Keratinocyte (primary cell): ENCODE measurements around the gene TMEM74B. TPM values are rescaled to one million over a fixed set of nuclear protein-coding genes. Genes with fewer than 3 reads are reported as not detected.

Source experiments
- DNase-seq: peaks from one replicate; pipeline ENCODE4 v3.0.0-alpha.2; 2011; ENCODE audit warnings: low read depth, missing footprints, low spot score
- FAIRE-seq: peaks from 2 replicates; lab custom pipeline; 2011; peaks lifted over from hg19 to GRCh38; lab: Jason Lieb, UNC
- H2AFZ ChIP-seq: 2 replicates; pipeline ENCODE4 v1.6.0; 2012; ENCODE audit warnings: low read length, control low read depth, inconsistent platforms; ENCODE audit not compliant: control insufficient read depth
- H3K27ac ChIP-seq: 2 replicates; pipeline ENCODE4 v1.5.1; 2011; ENCODE audit warnings: low read length; ENCODE audit not compliant: control insufficient read depth, insufficient read depth
- H3K27me3 ChIP-seq: 3 replicates; pipeline ENCODE4 v1.6.0; 2011; ENCODE audit warnings: low read length; ENCODE audit not compliant: control insufficient read depth, insufficient read depth; ENCODE audit errors: extremely low read depth
- H3K36me3 ChIP-seq, 2 experiments: 2 replicates in 1 of 2; 3 replicates in 1 of 2; pipeline ENCODE4 v1.5.1; 2011; ENCODE audit warnings: low read length in 2 of 2, mild to moderate bottlenecking in 1 of 2; ENCODE audit not compliant: control insufficient read depth in 2 of 2, insufficient read depth in 2 of 2; ENCODE audit errors: extremely low read depth in 1 of 2
- H3K4me1 ChIP-seq: 3 replicates; pipeline ENCODE4 v1.5.1; 2011; ENCODE audit warnings: low read length; ENCODE audit not compliant: control insufficient read depth, insufficient read depth; ENCODE audit errors: extremely low read depth
- H3K4me2 ChIP-seq: 3 replicates; pipeline ENCODE4 v1.6.0; 2011; ENCODE audit warnings: low read depth, low read length; ENCODE audit not compliant: control insufficient read depth, insufficient read depth; ENCODE audit errors: extremely low read depth
- H3K4me3 ChIP-seq, 3 experiments: fragments of 200-600 bp in 1 of 3; sonication (generic) in 1 of 3; 2 replicates in 2 of 3; 3 replicates in 1 of 3; pipeline ENCODE4 v1.5.1; 2011 to 2016; ENCODE audit warnings: low read length in 3 of 3, mild to moderate bottlenecking in 3 of 3, control low read depth in 2 of 3, inconsistent platforms in 1 of 3, low read depth in 1 of 3, mixed read lengths in 1 of 3, mixed run types in 1 of 3, moderate library complexity in 1 of 3; ENCODE audit not compliant: control insufficient read depth in 2 of 3, insufficient read depth in 2 of 3; ENCODE audit errors: extremely low read depth in 1 of 3
- H3K79me2 ChIP-seq: 2 replicates; pipeline ENCODE4 v1.6.0; 2012; ENCODE audit warnings: low read length; ENCODE audit not compliant: control insufficient read depth, insufficient read depth
- H3K9ac ChIP-seq: 3 replicates; pipeline ENCODE4 v1.6.0; 2011; ENCODE audit warnings: low read length; ENCODE audit not compliant: control insufficient read depth, insufficient read depth; ENCODE audit errors: extremely low read depth
- H3K9me1 ChIP-seq: 3 replicates; pipeline ENCODE4 v1.6.0; 2011; ENCODE audit warnings: low read length; ENCODE audit not compliant: control insufficient read depth, insufficient read depth; ENCODE audit errors: extremely low read depth
- H3K9me3 ChIP-seq: 2 replicates; pipeline ENCODE4 v1.5.1; 2012; ENCODE audit warnings: low read depth, low read length; ENCODE audit not compliant: control insufficient read depth
- H4K20me1 ChIP-seq: 3 replicates; pipeline ENCODE4 v1.6.0; 2011; ENCODE audit warnings: low read length; ENCODE audit not compliant: control insufficient read depth, insufficient read depth; ENCODE audit errors: extremely low read depth
- EZH2 ChIP-seq: IDR thresholded peaks from one replicate; pipeline ENCODE4 v1.6.1; 2012; ENCODE audit warnings: inconsistent platforms, mild to moderate bottlenecking, low read length, moderate library complexity
- dilution Hi-C: fragments of 300-500 bp; cut with MboI; formaldehyde crosslinking; loops from one replicate; pipeline ENCODE4 v1.7.0; 2020; ENCODE audit warnings: low sequenced_read_pairs; ENCODE audit not compliant: extremely low pct_ligation_motif_present
- polyA plus RNA-seq, 5 experiments: library from polyadenylated mRNA; depleted of rRNA in 3 of 5; stranded (reverse) in 3 of 5; stranded (forward) in 1 of 5; unstranded in 1 of 5; fragments of >200 nt; gene quantifications; 1 replicate in 1 of 5; 2 replicates in 3 of 5; 3 replicates in 1 of 5; pipeline versions ENCODE4 v1.2.1 to v1.2.3, GENCODE V29; 2011 to 2012; ENCODE audit warnings: missing spikeins in 2 of 5, low read depth in 1 of 5, low replicate concordance in 1 of 5
- TF ChIP-seq, protein P1 (sequence below), 3 experiments: IDR thresholded peaks in 1 of 3; conservative IDR thresholded peaks in 1 of 3; optimal IDR thresholded peaks in 1 of 3; 2 replicates in 2 of 3; 3 replicates in 1 of 3; pipeline versions ENCODE3 to v1.5.1; 2011; ENCODE audit warnings: low read length in 3 of 3, mild to moderate bottlenecking in 3 of 3, moderate library complexity in 2 of 3, control low read depth in 1 of 3, inconsistent platforms in 1 of 3; ENCODE audit not compliant: insufficient read depth in 2 of 3; ENCODE audit errors: extremely low read depth in 1 of 3

The TMEM74B gene
- polyA plus RNA-seq, 1 donor (not counting 4 experiments of a cell fraction or from before 2014, with no cell fraction given): 0.58 TPM

DNA sequence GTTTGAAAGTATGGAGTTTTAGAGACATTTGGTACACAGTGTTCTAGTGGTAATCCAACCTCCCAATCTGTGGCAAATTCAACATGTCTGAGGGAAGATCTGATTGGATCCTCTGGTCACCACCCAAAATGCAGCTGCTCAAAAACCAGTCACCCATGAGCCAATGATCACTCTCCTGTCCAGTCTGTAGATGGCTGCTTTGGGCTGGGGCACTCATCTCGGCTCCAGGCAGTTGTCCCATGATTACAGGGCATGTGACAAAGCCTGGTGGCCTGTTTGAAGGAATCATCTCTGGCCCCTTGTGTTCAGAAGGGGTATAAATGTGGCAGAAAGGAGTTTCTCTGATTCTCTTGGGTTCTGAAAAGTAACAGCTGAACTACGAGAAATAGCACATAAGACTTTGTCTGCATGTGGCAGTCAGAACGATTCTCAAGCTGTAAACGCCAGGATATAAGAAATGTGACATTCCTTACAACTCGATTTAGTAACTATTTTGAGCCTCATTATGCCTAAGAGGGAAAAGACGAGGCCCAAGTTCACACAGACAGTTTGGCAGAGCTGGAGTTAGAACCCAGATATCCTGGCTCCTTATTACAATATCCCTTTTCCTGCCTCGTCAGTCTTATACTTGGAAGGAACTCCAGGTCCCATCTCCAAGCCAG is 14.6 kb upstream of the TMEM74B start:
- Histone ChIP-seq H3K36me3 (no peaks in the 10 kb centered on the region), H3K27me3 (peaks cover 9% of the 10 kb centered on the region), H3K4me3 (no peak overlapping the region), H4K20me1 (no peaks in the 10 kb centered on the region), H3K9ac (no peak overlapping the region), H3K27ac (no peak overlapping the region), H3K9me3 (no peaks in the 10 kb centered on the region), H3K9me1 (no peaks in the 10 kb centered on the region), H2AFZ (no peak overlapping the region), H3K4me1 (no peaks in the 10 kb centered on the region), H3K4me2 (no peak overlapping the region), H3K79me2 (no peaks in the 10 kb centered on the region)
- no peak for DNase-seq
- TF ChIP-seq, protein P1, sequence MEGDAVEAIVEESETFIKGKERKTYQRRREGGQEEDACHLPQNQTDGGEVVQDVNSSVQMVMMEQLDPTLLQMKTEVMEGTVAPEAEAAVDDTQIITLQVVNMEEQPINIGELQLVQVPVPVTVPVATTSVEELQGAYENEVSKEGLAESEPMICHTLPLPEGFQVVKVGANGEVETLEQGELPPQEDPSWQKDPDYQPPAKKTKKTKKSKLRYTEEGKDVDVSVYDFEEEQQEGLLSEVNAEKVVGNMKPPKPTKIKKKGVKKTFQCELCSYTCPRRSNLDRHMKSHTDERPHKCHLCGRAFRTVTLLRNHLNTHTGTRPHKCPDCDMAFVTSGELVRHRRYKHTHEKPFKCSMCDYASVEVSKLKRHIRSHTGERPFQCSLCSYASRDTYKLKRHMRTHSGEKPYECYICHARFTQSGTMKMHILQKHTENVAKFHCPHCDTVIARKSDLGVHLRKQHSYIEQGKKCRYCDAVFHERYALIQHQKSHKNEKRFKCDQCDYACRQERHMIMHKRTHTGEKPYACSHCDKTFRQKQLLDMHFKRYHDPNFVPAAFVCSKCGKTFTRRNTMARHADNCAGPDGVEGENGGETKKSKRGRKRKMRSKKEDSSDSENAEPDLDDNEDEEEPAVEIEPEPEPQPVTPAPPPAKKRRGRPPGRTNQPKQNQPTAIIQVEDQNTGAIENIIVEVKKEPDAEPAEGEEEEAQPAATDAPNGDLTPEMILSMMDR (optimal IDR thresholded peaks at IDR 0.05 in 1 of 3, IDR thresholded peaks at IDR 0.05 in 1 of 3, conservative IDR thresholded peaks at IDR 0.05 in 1 of 3; ENCODE audit: extremely low read depth in 1 of 3, insufficient read depth in 2 of 3, low read length in 3 of 3): no peak
- no peak for TF ChIP-seq EZH2
- dilution Hi-C loops: no loop called here
- no peak for FAIRE-seq

GRCh38 chr20:1198751-1199150 is 14.0 kb upstream of the TMEM74B start:
- H3K4me3 ChIP-seq: no peak overlapping the region
- H2AFZ ChIP-seq: no peak overlapping the region
- no peak overlapping the region for H3K9ac ChIP-seq
- H3K4me1 ChIP-seq: no peaks in the 10 kb centered on the region
- H3K27ac ChIP-seq: no peak overlapping the region
- dilution Hi-C loops: no loop called here
- H3K4me2 ChIP-seq: no peak overlapping the region
- DNase-seq (no peak), FAIRE-seq (no peak)
- H3K36me3 ChIP-seq: no peaks in the 10 kb centered on the region
- H4K20me1 ChIP-seq: no peaks in the 10 kb centered on the region
- peaks cover 9% of the 10 kb centered on the region for H3K27me3 ChIP-seq
- no peaks in the 10 kb centered on the region for H3K9me3 ChIP-seq
- H3K79me2 ChIP-seq: no peaks in the 10 kb centered on the region
- TF ChIP-seq, protein P1 (optimal IDR thresholded peaks at IDR 0.05 in 1 of 3, IDR thresholded peaks at IDR 0.05 in 1 of 3, conservative IDR thresholded peaks at IDR 0.05 in 1 of 3; ENCODE audit: extremely low read depth in 1 of 3, insufficient read depth in 2 of 3, low read length in 3 of 3): no peak
- TF ChIP-seq EZH2: no peak
- no peaks in the 10 kb centered on the region for H3K9me1 ChIP-seq
